Neural cell (in vitro differentiated cells): ENCODE data around the gene GASK1A.

Experiments used
- CTCF ChIP-seq: fragments of 450-650 bp; IDR thresholded peaks from 2 replicates; pipeline ENCODE4 v1.5.1; 2014; ENCODE audit warnings: antibody characterized with exemption, mild to moderate bottlenecking, moderate library complexity; ENCODE audit not compliant: poor library complexity, severe bottlenecking
- EZH2 ChIP-seq: fragments of 200-600, 300-800 bp; shearing (Covaris generic), sonication (generic); IDR thresholded peaks from 2 replicates; pipeline ENCODE4 v1.6.1; 2014; ENCODE audit warnings: antibody characterized with exemption, low read length, borderline replicate concordance, mild to moderate bottlenecking; ENCODE audit not compliant: insufficient read depth, poor library complexity, severe bottlenecking
- MXI1 ChIP-seq: fragments of 450-650 bp; conservative IDR thresholded peaks from 2 replicates; pipeline ENCODE4 v1.6.1; 2014; ENCODE audit warnings: antibody characterized with exemption, mild to moderate bottlenecking; ENCODE audit not compliant: poor library complexity, severe bottlenecking
- POLR2AphosphoS5 ChIP-seq: IDR thresholded peaks from 2 replicates; pipeline ENCODE4 v1.6.1; 2012
- RAD21 ChIP-seq: fragments of 450-650 bp; conservative IDR thresholded peaks from 2 replicates; pipeline ENCODE4 v1.6.1; 2014; ENCODE audit warnings: antibody characterized with exemption, mild to moderate bottlenecking, moderate library complexity
- REST ChIP-seq: IDR thresholded peaks from 2 replicates; pipeline ENCODE4 v1.6.1; 2012; ENCODE audit warnings: borderline replicate concordance

GRCh38 chr3:42988566-42988965, 9.5 kb downstream of the GASK1A start:
- TF ChIP-seq REST: no peak
- TF ChIP-seq CTCF: no peak
- no peak for TF ChIP-seq EZH2
- no peak for TF ChIP-seq POLR2AphosphoS5
- no peak for TF ChIP-seq RAD21
- TF ChIP-seq MXI1: no peak
